HUES6 (cell line): ENCODE data around the gene CYP2A7.
A peak's percentile ranks its signal among the peaks of the same experiment; 100 is the strongest.
"Not testable (repeated sequence)": the region's sequence is repeated elsewhere in the genome, so short reads cannot be mapped to it uniquely, and the experiment has no call there.

Experiments used
- H3K27ac ChIP-seq: 2 replicates; pipeline ENCODE4 v1.7.0; 2013; ENCODE audit warnings: low read depth, mild to moderate bottlenecking, low read length, inconsistent platforms
- H3K27me3 ChIP-seq: 2 replicates; pipeline ENCODE4 v1.6.1; 2013; ENCODE audit warnings: low read length; ENCODE audit not compliant: control insufficient read depth, insufficient read depth
- H3K36me3 ChIP-seq: 2 replicates; pipeline ENCODE4 v1.6.1; 2013; ENCODE audit warnings: low read length; ENCODE audit not compliant: control insufficient read depth, insufficient read depth
- H3K4me1 ChIP-seq: 2 replicates; pipeline ENCODE4 v1.6.1; 2013; ENCODE audit warnings: low read length; ENCODE audit not compliant: control insufficient read depth, insufficient read depth
- H3K4me3 ChIP-seq: 2 replicates; pipeline ENCODE4 v1.5.1; 2013; ENCODE audit warnings: low read depth, low read length
- H3K9ac ChIP-seq: one replicate; pipeline ENCODE4 v1.6.1; 2013; ENCODE audit warnings: mild to moderate bottlenecking, low read length
- H3K9me3 ChIP-seq: 2 replicates; pipeline ENCODE4 v1.6.1; 2013; ENCODE audit warnings: low read depth, low read length; ENCODE audit not compliant: control insufficient read depth, insufficient read depth

CYP2A7 gene, protein sequence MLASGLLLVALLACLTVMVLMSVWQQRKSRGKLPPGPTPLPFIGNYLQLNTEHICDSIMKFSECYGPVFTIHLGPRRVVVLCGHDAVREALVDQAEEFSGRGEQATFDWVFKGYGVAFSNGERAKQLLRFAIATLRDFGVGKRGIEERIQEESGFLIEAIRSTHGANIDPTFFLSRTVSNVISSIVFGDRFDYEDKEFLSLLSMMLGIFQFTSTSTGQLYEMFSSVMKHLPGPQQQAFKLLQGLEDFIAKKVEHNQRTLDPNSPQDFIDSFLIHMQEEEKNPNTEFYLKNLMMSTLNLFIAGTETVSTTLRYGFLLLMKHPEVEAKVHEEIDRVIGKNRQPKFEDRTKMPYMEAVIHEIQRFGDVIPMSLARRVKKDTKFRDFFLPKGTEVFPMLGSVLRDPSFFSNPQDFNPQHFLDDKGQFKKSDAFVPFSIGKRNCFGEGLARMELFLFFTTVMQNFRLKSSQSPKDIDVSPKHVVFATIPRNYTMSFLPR

DNA sequence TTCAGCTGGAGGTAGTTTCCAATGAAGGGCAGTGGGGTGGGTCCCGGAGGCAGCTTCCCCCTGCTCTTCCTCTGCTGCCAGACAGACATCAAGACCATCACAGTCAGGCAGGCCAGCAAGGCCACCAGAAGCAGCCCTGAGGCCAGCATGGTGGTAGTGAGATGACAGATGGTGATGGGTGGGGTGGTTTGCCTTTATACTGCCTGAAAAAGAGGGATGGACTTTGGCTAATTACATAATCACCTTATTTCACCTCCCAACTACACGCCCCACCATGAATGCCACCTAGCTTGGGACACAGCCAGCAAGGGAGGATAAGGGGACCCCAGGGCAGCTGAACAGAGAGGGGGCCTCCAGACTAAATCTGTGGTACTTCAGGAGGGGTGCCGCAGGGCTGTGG, at the start of gene CYP2A7:
TSS of gene CYP2A7 (minus strand) at position 170 of the 400 bp plus-strand sequence. CDS start at position 149, 21 bp downstream.
- H3K36me3 ChIP-seq, H3K9me3 ChIP-seq, H3K9ac ChIP-seq, H3K4me1 ChIP-seq, H3K4me3 ChIP-seq, H3K27ac ChIP-seq: not testable (repeated sequence)
- peaks cover 24% of the 10 kb centered on the region for H3K27me3 ChIP-seq

GRCh38 chr19:40930799-40931198, 48.8 kb upstream of the CYP2A7 start:
- not testable (repeated sequence) for H3K27me3 ChIP-seq, H3K9me3 ChIP-seq, H3K27ac ChIP-seq, H3K9ac ChIP-seq, H3K36me3 ChIP-seq, H3K4me3 ChIP-seq, H3K4me1 ChIP-seq

- not testable (repeated sequence) for H3K4me3 ChIP-seq, H3K27me3 ChIP-seq, H3K36me3 ChIP-seq, H3K9ac ChIP-seq, H3K9me3 ChIP-seq, H3K27ac ChIP-seq, H3K4me1 ChIP-seq
Measured at GRCh38 chr19:40929942-40930341, 47.9 kb upstream of the CYP2A7 start.

- Histone ChIP-seq H3K9me3 (no peaks in the 10 kb centered on the region), H3K36me3 (no peaks in the 10 kb centered on the region), H3K4me1 (peaks cover 4% of the 10 kb centered on the region; the same call in 1 of the 2 replicates), H3K27me3 (no peaks in the 10 kb centered on the region), H3K9ac (no peak overlapping the region), H3K4me3 (no peak overlapping the region), H3K27ac (no peak overlapping the region; the same call in 1 of the 2 replicates)
Measured at GRCh38 chr19:40928850-40929249, 46.8 kb upstream of the CYP2A7 start.

DNA sequence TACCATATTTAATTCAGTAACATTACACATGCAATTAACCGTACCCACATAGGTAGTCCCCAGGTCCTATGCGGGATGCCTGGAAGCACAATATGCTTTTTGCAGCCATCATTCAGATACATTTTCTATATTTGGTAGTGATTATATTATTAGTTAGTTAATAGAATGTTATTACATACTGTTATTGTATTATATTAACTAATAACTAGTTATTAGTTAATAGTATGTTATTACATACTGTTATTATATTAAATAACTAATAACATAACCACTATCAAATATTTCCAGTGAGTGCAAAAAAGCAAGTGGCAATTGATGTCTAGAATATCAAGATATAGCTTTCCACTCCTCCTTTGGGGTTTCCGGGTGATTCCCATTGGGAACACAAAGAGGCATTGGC, 45.5 kb upstream of the CYP2A7 start:
- Histone ChIP-seq H3K27me3 (no peaks in the 10 kb centered on the region), H3K9me3 (no peaks in the 10 kb centered on the region), H3K27ac (no peak overlapping the region), H3K36me3 (no peaks in the 10 kb centered on the region), H3K4me1 (peaks cover 10% of the 10 kb centered on the region; the same call in 1 of the 2 replicates), H3K9ac (no peak overlapping the region), H3K4me3 (no peak overlapping the region)

DNA sequence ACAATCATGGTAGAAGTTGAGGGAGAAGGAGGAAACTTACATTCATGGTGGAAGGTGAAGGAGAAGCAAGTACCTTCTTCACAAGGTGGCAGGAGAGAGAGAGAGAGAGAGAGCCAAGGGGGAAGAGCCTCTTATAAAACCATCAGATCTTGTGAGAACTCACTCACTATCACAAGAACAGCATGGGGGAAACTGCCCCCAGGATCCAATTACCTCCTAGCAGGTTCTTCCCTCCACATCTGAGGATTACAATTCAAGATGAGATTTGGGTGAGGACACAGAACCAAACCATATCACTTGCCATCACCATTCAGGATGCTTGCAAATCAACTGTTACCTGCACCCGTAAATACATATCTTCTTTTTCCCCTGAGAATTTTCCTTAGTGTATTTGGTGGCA, 44.2 kb upstream of the CYP2A7 start:
- H3K4me1 ChIP-seq = peaks cover 15% of the 10 kb centered on the region; the same call in 1 of the 2 replicates
- H3K27me3 ChIP-seq, H3K9me3 ChIP-seq, H3K27ac ChIP-seq, H3K4me3 ChIP-seq, H3K36me3 ChIP-seq, H3K9ac ChIP-seq: not testable (repeated sequence)

DNA sequence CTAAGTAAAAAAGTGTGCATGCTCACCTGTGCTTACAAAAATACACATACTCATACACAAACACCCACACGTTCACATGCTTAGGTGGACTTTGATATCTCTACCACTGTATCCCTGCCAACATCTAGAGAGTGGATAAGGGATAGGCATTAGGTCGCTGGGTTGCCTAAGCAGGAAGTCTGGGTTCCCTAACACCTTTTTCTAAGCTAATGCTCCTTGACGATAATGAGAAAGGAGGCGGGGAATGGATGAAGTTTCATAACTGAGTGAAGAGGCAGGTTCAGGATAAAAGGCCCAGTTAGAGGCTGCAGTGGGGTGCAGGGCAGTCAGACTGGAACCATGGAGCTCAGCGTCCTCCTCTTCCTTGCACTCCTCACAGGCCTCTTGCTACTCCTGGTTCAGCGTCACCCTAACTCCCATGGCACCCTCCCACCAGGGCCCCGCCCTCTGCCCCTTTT, 41.9 kb upstream of the CYP2A7 start:
- no peaks in the 10 kb centered on the region for H3K36me3 ChIP-seq
- no peak overlapping the region for H3K27ac ChIP-seq
- no peak overlapping the region for H3K4me3 ChIP-seq
- no peak overlapping the region for H3K9ac ChIP-seq
- peaks cover 12% of the 10 kb centered on the region; the same call in 1 of the 2 replicates for H3K9me3 ChIP-seq
- H3K4me1 ChIP-seq = peaks cover 15% of the 10 kb centered on the region; the same call in 1 of the 2 replicates
- H3K27me3 ChIP-seq = no peaks in the 10 kb centered on the region

DNA sequence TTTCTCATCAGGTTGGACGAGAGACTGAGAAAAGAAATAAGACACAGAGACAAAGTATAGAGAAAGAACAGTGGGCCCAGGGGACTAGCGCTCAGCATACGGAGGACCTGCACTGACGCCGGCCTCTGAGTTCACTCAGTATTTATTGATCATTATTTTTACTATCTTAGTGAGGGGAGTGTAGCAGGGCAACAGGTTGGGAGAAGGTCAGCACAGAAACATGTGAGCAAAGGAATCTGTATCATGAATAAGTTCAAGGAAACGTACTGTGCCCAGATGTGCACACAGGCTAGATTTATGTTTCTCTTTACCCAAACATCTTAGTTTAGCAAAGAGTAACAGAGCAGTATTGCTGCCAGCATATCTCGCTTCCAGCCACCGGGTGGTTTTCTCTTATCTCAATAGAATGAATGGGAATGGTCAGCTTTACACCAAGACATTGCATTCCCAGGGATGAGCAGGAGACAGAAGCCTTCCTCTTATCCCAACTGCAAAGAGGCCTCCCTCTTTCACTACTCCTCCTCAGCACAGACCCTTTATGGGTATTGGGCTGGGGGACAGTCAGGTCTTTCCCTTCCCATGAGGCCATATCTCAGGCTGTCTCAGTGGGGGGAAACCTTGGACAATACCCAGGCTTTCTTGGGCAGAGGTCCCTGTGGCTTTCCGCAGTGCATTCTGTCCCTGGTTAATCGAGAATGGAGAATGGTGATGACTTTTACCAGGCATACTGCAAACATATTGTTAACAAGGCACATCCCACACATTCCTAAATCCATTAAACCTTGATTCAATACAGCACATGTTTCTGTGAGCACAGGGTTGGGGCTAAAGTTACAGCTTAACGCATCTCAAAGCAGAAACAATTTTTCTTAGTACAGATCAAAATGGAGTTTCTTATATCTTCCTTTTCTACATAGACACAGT, 40.5 kb upstream of the CYP2A7 start:
- H3K4me1 ChIP-seq = peaks cover 15% of the 10 kb centered on the region; the same call in 1 of the 2 replicates
- H3K9me3 ChIP-seq = peaks cover 12% of the 10 kb centered on the region; the same call in 1 of the 2 replicates
- peak overlapping the region; percentile 0 for H3K9ac ChIP-seq
- H3K27me3 ChIP-seq, H3K27ac ChIP-seq, H3K36me3 ChIP-seq, H3K4me3 ChIP-seq: not testable (repeated sequence)

DNA sequence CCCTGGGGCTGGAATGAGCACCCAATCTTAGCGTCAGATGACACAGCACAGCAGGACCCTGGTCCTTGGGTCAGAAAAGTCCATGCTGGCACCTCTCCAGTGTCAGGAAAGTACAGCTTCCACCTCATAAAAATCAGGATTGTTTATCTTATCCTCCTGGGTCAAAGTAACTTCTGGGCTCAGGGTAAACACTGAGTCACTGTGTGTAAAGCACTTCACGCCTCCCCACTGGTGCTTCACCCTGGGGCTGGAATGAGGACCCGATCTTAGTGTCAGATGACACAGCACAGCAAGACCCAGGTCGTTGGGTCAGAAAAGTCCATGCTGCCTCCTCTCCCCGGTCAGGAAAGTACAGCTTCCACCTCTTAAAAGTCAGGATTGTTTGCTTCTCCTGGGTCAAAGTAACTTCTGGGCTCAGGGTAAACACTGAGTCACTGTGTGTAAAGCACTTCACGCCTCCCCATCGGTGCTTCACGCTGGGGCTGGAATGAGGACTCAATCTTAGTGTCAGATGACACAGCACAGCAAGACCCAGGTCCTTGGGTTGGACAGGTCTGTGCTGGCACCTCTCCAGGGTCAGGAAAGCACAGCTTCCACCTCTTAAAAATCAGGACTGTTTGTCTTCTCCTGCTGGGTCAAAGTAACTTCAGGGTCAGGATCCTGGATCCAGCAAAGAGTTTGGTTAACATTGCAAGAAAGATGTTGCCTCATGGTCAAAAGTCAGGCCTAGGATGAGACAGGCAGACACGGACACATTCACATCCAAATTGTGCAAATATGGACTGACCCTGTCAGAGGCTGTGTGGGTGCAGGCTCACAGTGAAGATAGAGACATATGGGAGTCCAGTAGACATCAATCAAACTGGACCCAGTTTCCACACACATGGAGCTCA, 39.2 kb upstream of the CYP2A7 start:
- Histone ChIP-seq H3K4me3 (no peak overlapping the region; the same call in 1 of the 2 replicates), H3K9me3 (peaks cover 12% of the 10 kb centered on the region; the same call in 1 of the 2 replicates), H3K27me3 (no peaks in the 10 kb centered on the region), H3K4me1 (peaks cover 15% of the 10 kb centered on the region; the same call in 1 of the 2 replicates), H3K36me3 (no peaks in the 10 kb centered on the region), H3K9ac (peak overlapping the region; percentile 41), H3K27ac (no peak overlapping the region)

GRCh38 chr19:40920300-40921004, 38.4 kb upstream of the CYP2A7 start:
- Histone ChIP-seq H3K27me3 (no peaks in the 10 kb centered on the region), H3K27ac (no peak overlapping the region), H3K4me3 (no peak overlapping the region), H3K36me3 (no peaks in the 10 kb centered on the region), H3K9ac (no peak overlapping the region), H3K4me1 (peaks cover 15% of the 10 kb centered on the region; the same call in 1 of the 2 replicates), H3K9me3 (peaks cover 12% of the 10 kb centered on the region; the same call in 1 of the 2 replicates)
